Activated CD4-positive, alpha-beta T cell treated with anti-CD3 and anti-CD28 coated beads for 48 hours (primary cell): ENCODE data around the gene MLYCD.

Experiments used
- DNase-seq: peaks from one replicate; pipeline ENCODE4 v3.0.0-alpha.2; 2020

MLYCD gene

DNA sequence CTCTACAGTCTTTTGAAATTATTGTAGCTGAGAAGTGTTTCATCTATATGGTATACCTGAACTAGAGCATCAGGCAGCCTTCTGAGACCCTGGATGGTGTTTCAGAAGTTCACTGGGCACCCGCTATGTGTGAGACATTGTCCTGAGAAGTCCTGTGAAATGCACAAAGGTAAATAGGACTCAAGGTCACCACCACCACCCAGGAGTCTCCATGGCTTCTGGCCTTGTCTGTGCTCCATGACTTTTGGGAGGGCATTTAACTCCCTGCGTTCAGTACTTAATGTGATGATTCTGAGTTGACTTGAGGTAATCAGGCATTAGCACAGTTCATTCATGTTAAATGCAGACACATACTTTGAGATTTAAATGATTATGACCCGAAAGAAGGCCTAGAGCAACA is 1.1 kb downstream of the MLYCD start:
- DNase-seq = no peak

DNA sequence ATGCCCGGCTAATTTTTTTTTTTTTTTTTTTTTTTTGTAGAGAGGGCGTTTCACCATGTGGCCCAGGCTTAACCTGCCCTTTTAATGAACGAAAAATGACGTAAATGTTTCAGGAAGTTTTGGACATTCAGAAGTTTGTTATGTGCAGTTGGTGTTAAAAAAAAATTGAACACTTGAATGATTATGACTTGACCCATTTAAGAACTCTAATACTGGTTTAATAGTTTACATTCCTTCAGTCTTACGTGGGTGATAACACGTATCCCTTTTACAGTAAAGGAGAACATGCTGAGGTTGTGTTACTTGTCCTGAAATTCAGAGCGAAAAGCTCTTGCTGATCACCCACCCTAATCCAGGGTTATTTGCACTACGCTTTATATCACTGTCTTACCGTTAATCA is 1.7 kb downstream of the MLYCD start:
- no peak for DNase-seq

DNA sequence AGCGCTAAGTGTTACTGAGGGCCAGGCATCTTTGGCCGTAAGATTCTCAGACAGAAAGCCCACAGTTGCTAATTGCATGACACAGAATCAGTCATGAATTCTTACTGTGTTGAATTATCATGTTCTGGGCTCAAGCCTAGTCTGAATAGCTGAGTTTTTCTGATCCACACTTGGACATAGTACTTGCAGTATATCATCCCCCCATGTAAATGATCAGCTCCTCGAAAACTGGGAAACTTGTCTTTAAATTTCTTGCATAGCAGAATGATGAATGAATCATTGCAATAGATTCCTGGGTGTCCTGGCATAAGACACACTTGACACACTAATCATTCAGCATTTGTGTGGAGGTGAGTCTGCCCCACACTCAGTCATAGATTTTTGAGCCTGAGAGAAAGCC is 2.2 kb downstream of the MLYCD start:
- DNase-seq = no peak

DNA sequence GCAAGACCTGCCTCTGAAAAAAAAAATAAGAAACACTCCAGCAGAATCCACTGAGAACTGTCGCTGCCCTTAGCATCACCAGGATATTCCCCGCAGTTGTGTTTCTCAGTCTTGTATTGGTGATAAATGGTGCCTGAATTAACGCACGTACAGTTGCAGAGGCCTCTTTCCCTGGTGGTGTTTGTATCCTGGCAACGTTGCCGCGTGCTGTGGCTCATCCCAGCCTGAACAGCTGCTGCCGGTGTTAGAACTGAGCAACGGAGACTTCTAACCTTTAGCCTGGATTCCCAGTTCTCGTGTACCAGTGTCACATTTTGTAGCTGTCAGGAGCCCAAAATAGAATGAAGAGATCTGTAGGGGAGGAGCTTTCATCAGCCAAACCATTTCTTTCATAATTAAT is 4.8 kb downstream of the MLYCD start:
- no peak for DNase-seq

DNA sequence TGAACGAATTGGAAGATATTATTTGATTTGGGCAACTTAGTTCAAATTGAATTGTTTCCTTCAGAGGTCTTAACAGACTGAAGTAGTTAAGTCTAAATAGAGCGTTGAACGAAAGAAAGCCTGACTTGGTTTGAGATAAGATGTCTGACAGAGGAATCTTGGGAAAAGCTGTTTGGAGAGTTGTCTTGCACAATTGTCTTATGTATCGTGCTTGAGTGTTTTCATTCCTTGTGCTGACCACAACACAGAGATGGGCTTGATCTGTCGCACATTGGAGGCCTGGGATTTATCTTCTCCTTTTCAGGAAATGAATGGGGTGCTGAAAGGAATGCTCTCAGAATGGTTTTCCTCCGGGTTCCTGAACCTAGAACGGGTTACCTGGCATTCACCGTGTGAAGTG is 7.8 kb downstream of the MLYCD start:
- no peak for DNase-seq

DNA sequence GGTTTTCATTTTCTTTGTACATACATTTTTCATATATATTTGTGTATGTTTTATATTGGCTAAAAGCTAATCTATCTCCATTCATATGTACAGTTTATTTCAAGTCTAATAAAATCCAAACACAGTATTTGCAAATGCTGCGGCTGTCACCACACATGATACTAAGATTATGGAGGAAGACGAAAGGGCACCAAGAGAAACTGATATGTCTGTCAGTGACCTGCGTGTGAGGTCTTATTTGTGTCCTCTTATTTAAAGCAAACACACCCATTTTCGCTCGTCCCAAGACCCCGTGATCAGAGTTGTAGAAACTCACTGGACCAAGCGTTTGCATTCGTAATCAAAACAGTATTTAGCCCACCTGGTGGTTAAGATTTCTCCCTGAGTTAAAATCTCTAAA is 8.2 kb downstream of the MLYCD start:
- no peak for DNase-seq

DNA sequence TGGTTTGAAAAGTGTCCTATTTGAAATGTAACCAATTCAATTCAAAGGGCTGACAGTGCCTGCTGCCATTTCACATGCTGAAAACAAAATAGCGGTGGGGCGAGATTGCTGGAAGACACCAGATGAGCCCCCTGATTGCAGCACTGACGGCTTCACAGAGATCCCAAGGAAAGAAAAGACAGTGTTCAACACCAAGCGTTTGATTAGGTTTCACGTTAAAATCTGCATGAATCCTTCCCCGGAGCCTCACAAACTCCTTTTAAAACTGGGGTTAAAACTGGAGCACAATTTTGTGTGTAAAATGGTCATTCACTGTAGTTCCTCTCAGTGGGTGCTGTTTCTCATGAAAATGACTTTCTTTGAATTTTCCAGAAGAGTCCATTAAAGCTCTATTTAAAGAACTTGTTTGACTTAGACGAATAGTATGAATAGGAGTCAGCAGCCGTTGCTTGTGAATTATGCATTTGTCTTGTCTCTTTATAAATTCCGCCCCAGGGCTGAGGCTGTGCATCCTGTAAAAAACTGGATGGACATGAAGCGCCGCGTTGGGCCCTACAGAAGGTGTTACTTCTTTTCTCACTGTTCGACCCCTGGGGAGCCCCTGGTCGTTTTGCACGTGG is 8.8 kb downstream of the MLYCD start:
- DNase-seq = no peak

DNA sequence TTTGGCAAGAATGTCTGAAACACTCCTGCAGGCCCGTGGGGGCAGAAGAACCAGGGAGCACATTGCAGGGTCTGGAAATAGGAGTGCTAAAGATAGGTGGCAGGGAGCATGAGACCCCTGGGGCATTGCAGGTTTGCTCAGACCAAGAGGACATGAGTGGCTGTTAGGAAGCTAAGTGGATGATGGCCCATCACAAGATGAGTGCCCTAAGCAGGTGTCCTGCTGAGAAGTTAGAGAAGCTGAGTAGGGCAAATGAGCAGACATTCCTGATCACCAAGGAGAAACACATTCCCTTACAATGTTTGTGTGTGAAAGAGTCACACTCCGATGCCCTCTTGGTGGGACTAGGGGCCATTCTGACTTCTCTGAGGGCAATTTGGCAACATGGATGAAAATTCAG is 9.9 kb downstream of the MLYCD start:
- no peak for DNase-seq

DNA sequence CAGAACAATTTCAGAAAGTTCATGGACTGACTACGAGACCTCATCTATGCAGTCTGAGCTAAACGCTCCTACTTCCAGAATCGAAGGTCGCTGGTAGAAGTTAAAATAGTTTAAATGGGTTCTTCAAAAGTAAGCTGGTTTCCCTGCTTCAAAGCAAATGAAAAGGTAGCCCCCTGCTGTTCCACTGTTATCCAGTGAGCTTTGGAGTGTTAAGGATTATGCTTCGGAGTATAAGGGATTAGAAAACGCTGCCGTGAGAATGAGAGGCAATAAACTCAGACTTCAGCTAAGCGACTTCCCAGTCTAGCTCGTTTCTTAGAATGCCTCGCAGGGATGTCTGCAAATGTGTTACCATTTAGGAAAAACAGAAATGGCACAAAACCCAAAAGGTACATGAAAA is 12.4 kb downstream of the MLYCD start:
- DNase-seq = no peak

DNA sequence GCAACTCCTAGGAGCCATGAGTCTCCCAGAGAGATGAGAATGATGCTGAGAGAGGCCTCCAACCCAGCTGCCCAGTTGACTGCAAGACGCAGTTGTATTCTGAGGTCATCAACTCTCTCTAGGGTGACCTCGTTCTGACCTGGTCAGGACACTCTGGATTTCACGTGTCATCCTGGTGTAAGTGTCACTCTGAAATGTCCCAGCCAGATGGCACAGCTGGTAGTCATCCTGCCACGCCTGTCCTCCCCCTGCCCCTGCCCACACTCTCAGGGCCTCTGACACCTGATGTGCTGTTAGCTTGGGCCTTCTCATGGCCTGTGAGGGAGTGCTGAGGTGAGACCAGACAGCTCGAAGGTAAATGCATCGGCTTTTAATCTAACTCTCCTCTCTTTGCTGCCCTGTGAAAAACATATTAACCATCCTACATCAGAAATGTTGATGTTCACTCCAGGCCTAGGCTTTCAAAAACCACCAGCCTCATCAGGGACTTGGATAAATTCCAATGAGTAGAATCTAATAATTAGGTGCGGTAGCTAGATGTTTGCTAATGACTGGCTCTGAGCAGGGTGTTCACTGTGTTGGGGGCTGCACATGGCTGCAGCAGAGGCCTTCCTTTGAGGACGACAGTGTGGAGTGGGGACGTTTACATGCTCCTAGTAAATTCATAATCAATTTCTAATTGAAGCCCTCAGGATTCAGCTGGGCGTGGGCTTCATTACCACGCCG is 13.8 kb downstream of the MLYCD start:
- DNase-seq = no peak

DNA sequence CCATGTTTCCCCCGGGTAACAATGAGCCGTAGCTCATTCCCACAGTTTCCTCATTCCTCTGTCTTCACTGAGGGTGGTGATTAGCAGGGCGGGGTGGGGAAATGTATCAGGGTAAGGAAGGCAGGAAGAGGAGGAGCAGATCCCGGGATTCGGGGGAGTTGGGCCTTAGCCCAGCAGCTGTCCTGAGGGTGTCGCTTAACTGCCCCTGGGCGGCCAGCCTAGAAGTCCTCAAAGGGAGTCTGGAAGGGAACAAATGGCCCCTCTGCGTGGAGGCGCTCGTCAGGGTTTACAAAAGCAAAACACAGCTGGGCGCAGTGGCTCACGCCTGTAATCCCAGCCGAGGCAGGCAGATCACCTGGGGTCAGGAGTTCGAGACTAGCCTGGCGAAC is 14.3 kb downstream of the MLYCD start:
- no peak for DNase-seq

DNA sequence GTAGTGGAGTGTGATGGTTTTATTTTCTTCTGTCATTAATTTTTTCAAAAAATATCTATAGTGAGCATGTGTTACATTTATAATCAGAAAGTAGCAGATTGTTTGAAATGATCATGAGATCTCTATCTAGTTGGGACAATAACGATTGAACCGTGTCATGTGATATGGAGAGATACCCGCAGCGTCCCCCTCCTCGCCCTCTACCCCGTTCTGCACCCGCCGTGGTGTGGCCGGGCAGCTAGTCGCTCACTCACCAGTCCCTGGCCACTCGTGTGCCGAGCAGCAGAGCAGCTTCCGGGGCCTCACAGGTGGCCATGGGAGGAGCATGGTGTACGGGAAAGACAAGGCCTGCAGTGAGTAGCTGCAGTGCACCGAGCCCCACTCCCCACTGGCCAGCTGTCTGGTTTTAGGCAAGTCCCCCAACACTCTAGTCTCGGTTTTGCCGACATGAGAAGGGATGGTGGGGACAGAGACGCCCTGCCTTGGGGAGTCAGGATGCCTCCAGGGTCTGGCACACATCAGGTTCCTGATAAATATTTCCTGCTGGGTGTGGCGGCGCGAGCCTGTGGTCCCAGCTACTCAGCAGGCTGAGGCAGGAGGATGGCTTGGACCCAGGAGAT is 15.3 kb downstream of the MLYCD start:
- no peak for DNase-seq

DNA sequence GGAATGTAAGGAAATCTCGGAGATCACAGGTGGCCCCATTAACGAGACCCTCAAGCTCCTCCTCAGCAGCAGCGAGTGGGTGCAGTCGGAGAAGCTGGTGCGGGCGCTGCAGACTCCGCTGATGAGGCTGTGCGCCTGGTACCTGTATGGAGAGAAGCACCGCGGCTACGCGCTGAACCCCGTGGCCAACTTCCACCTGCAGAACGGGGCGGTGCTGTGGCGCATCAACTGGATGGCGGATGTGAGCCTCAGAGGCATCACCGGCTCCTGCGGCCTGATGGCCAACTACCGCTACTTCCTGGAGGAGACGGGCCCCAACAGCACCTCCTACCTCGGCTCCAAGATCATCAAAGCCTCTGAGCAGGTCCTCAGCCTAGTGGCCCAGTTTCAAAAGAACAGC is 16.2 kb downstream of the MLYCD start:
- DNase-seq = no peak

DNA sequence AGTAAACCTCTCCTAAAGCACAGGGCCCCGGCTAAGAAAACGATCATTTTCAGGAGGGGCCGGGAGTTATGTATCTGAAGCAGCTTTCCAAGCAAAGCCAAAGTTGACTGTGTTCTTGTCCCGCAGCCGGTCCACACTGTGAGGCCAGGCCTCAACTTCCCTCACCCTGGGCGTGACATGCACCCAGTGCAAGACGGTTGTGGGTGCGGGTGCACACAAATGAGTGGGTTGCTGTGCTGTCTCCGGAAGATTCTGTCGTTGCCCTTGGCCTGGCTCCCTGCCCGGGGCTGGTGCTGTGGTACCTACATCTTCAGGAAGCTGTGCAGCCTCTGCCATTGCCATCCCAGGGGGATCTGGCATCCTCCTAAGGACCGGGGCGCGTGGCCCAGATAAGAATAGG is 16.6 kb downstream of the MLYCD start:
- no peak for DNase-seq

DNA sequence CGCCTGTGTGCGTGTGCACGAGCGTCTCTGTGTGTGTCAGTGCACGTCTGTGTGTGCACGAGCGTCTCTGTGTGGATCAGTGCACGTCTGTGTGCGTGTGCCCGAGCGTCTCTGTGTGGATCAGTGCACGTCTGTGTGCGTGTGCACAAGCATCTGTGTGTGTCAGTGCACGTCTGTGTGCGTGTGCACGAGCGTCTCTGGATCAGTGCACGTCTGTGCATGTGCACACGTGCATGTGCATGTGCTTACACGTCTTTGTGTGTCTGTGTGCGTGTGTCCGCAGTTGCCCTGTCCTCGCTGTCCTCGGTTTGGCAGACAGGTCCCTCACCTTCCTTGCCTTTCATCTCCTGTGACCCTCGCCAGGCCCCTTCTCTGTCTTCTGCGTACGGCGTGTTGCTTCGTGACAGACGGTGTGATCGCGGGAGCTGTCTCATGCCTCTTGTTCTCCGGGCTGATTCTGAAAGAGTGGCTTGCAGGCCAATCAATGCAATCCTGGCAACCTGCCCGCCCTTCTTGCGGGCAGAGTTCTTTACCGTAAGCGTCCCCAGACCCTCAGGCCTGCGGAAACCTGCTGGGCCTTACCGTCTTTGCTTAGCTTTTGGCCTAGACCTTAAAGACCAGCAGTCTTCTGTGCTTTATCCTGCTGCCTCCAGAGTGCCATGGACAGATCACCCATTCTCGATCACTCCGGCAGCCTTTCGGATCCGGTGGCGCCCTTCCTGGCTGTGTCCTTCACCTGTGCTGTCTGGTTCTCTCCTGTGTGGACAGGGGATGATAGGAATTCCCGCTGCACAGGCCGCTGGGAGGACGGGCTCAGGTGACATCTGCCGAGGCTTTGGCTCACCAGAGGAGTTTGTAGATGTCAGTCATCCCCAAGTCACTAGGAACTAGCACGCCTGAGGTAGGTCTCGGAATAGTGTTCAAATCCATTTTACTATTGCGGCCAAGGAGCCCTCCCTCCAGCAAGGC is 18.5 kb downstream of the MLYCD start:
- DNase-seq = no peak

DNA sequence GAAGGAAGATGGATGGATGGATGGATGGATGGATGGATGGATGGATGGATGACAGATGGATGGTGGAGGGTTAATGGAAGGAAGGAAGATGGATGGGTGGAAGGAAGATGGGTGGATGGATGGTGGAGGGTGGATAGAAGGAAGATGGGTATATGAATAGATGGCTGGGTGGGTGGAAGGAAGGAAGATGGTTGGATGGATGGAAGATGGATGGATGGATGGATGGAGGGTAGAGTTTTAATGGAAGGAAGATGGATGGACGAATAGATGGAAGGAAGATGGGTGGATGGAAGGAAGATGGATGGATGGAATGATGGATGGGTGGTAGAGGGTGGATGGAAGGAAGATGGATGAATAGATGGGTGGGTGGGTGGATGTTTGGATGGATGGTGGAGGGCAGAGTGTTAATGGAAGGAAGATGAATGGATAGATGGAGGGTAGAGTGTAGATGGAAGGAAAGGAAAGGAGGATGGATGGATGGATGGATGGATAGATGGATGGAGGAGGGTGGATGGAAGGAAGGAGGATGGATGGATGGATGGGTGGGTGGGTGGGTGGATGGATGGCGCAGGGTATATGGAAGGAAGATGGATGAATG is 22.1 kb downstream of the MLYCD start:
- DNase-seq = no peak

DNA sequence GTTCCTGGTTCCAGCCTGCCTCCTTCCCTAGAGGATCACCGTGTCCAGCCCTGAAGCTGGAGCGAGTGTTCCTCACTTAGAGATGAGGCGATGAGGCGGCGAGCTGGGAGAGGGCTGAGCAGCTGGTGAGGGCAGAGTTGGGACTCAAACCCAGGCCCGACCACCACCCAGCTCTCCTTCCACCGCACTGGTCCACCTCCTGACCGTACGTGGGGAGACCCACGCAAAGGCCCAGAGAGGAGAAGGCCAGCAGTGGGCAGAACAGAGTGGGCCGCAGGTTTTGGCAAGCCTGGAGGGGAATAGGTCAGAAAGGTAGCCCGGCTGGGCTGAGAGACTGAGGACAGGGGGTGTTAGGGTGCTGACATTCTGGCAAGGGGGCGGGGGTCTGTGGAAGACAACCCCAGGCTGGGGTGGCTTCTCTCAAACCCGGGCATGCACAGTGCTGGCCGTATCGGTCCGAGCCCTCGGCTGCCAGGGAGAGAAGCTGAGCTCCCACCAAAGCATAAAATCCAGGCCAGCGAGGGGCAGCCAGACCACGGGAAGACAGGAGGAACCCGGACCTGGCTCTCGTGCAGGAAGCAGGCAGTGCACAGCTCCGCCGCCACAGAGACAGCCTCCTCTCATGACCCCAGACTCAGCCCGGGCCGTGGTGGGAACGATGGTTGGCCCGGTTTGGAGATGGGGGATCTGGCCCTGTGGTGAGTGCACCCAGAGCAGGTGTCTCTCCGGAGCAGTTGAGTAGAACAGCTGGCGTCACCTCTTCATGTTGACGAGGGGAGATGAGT is 24.9 kb downstream of the MLYCD start:
- no peak for DNase-seq

DNA sequence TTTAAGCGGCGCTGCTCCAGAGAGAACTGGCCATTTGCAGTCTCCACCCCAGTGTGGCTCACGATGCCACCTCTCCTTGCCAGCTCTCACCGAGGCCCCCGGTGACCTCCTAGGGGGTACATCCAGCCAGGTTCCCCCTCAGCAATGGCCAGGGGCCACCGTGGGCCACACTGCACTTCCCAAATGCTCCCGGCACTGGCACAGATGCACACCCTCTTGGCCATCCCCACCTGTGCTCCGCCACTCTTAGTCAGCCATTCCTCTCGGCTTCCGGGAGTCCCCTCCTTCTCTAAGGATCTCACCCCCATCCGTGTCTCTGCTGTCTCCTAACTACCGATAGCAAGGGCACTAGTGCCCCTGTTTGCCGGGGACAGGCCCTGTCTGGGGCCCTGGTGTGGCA is 25.8 kb downstream of the MLYCD start:
- no peak for DNase-seq

DNA sequence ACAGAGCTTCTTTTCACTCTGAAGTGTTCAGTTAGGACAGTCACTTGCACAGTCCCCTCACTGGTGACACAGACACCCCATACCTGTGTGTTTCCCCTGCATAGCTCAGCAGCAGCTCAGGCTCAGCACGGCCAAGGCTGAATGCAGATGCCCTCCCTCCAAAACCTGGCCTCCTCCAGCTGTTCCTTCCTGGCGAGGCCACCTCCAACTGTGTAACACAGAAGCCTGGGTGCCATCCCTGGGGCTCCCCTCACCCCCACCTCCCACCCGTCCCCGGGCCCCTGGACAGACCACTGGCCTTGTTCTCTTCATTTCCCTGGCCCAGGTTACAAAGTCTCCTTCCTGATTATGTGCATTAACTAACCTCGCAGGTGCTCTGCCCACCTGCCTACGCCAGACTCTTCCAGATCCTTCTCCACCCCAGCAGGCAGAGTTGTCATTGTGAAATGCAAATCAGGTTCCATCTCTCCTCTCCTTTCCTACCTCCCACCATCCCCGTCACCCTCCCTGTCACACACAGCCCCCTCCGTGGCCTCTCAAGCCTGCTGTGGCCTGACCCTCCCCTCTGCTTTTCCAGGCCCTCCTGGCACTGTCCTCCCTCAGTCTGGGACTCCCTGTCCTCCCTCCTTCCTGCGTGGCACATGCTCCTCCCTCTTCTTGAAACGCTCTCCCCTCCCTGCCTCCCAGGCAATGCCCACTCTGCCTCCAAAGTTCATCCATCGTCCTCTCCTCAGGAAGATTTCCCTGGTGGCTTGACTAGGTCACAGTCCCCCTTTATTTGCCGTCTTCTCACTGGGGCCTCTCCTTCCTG is 26.4 kb downstream of the MLYCD start:
- DNase-seq = no peak

DNA sequence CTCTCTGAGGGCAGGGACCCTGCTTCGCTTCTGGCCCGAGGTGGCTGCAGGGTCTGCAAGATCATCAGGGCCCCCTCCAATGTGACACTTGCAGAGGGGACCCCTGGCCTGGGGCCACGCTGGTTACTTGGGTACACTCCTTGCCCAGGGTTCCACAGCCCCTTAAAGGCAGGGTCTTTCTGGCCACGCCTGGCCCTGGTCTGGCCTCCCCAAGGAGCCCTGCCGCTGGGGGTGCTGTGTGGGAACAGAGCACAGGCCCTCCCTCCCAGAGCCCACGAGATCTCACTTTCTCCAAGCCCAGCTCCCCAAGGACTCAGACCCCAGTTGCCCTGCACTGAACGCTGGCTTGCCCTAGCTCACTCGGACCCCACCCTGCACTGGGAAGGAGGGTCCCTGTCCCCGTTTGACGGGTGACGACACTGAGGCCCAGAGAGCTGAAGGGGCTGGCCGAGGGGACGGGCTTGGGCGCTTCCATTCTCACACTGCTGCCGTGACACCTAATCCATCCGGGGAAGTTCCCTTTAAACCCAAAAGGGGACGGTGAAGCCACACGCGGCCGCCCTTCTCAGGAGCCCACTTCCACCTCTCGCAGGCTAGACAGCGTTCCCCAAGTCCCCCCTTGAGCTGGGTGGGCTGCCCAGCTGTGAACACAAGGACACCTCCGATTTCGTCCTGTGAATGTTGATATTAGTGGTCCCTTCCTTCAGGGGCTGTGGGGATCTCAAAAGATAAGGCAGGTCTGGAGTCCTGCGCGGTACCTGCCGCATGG is 27.2 kb downstream of the MLYCD start:
- DNase-seq = no peak
